HG03521 (cell line): Measurements from ENCODE around the gene AKAP6.
"Not testable (repeated sequence)": the region's sequence is repeated elsewhere in the genome, so short reads cannot be mapped to it uniquely, and the experiment has no call there.

ENCODE experiments used
- ATAC-seq: cut with Tn5 transposase; IDR thresholded peaks from one replicate; pipeline ENCODE4 v1.9.1; 2021; ENCODE audit warnings: mild to moderate bottlenecking, moderate library complexity; ENCODE audit not compliant: unreplicated experiment

Gene AKAP6

GRCh38 chr14:32368107-32368506 lies 39.0 kb downstream of the AKAP6 start:
- no peak for ATAC-seq

- no peak for ATAC-seq
These were observed 41.6 kb downstream of the AKAP6 start for GRCh38 chr14:32370714-32371113.

- no peak for ATAC-seq
These were observed 43.1 kb downstream of the AKAP6 start for GRCh38 chr14:32372154-32372553.

- ATAC-seq = not testable (repeated sequence)
These were observed 44.1 kb downstream of the AKAP6 start for GRCh38 chr14:32373174-32373573.

GRCh38 chr14:32374155-32374554 lies 45.1 kb downstream of the AKAP6 start:
- no peak for ATAC-seq

- no peak for ATAC-seq
These were observed 46.6 kb downstream of the AKAP6 start for GRCh38 chr14:32375663-32376062.

GRCh38 chr14:32377046-32377646 lies 48.0 kb downstream of the AKAP6 start:
- no peak for ATAC-seq

GRCh38 chr14:32378284-32378683 lies 49.2 kb downstream of the AKAP6 start:
- ATAC-seq = no peak

GRCh38 chr14:32379447-32379846 lies 50.3 kb downstream of the AKAP6 start:
- ATAC-seq = no peak

- no peak for ATAC-seq
These were observed 52.8 kb downstream of the AKAP6 start for GRCh38 chr14:32381869-32382268.

GRCh38 chr14:32382704-32383103 lies 53.6 kb downstream of the AKAP6 start:
- no peak for ATAC-seq

- ATAC-seq = no peak
These were observed 54.4 kb downstream of the AKAP6 start for GRCh38 chr14:32383364-32384009.

- ATAC-seq = no peak
These were observed 55.4 kb downstream of the AKAP6 start for GRCh38 chr14:32384464-32384863.

- not testable (repeated sequence) for ATAC-seq
These were observed 58.2 kb downstream of the AKAP6 start for GRCh38 chr14:32387295-32387694.

GRCh38 chr14:32393119-32393518 lies 64.0 kb downstream of the AKAP6 start:
- ATAC-seq = no peak

- no peak for ATAC-seq
These were observed 64.9 kb downstream of the AKAP6 start for GRCh38 chr14:32394038-32394437.

GRCh38 chr14:32396885-32397284 lies 67.8 kb downstream of the AKAP6 start:
- no peak for ATAC-seq

- ATAC-seq = no peak
These were observed 69.0 kb downstream of the AKAP6 start for GRCh38 chr14:32397861-32398640.

GRCh38 chr14:32399920-32400319 lies 70.8 kb downstream of the AKAP6 start:
- no peak for ATAC-seq

GRCh38 chr14:32400480-32400879 lies 71.4 kb downstream of the AKAP6 start:
- ATAC-seq = no peak

GRCh38 chr14:32403021-32403420 lies 73.9 kb downstream of the AKAP6 start:
- no peak for ATAC-seq

- ATAC-seq = no peak
These were observed 74.6 kb downstream of the AKAP6 start for GRCh38 chr14:32403688-32404087.
